Measurements from ENCODE around the gene ARID4B. TPM values are rescaled to one million over a fixed set of nuclear protein-coding genes. Genes with fewer than 3 reads are reported as not detected.

The ARID4B gene
- total RNA-seq, 1 experiment from 2014 or later = 28.3 TPM

DNA sequence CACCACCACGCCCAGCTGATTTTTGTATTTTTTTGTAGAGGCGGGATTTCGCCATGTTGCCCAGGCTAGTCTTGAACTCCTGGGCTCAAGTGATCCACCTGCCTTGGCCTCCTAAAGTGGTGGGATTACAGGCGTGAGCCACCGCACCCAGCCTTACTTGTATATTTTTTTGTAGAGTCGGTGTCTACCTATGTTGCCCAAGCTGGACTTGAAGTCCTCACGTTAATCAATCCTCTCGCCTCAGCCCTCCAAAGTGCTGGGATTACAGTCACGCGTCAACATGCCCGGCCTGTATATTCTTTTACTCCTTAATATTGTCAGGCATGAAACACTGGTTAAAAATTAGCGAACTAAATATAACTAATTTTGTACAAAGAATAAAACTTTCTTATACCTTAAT is 193.8 kb downstream of the ARID4B start:
- Histone ChIP-seq H4K20me1 (ENCODE audit: insufficient read depth) (no peaks in the 10 kb centered on the region), H3K4me1 (ENCODE audit: control insufficient read depth in 1 of 2, insufficient read depth in 2 of 2, low read length in 2 of 2) (peaks cover 2% of the 10 kb centered on the region in 2 experiments; a peak in 3 of 4 replicates), H3K36me3 (ENCODE audit: control insufficient read depth in 1 of 2, insufficient read depth in 2 of 2, low read length in 2 of 2) (peaks cover 26 to 33% of the 10 kb centered on the region in 2 experiments), H2AFZ (ENCODE audit: low read depth, low read length, poor library complexity, severe bottlenecking) (no peak overlapping the region), H3K27ac (ENCODE audit: low read depth, low read length) (no peak overlapping the region), H3K9me2 (ENCODE audit: insufficient read depth) (no peaks in the 10 kb centered on the region), H3K9me3 (ENCODE audit: control insufficient read depth in 1 of 2, insufficient read depth in 1 of 2, low read depth in 1 of 2, low read length in 2 of 2) (no peaks in the 10 kb centered on the region), H3K9ac (ENCODE audit: low read length) (no peak overlapping the region), H3K27me3 (ENCODE audit: insufficient read depth, low read length) (no peaks in the 10 kb centered on the region), H3K4me3 (replicated peaks in 1 of 2; ENCODE audit: low read depth in 1 of 2, low read length in 2 of 2) (no peak overlapping the region), H3K4me2 (ENCODE audit: low read length) (no peak overlapping the region), H3K79me2 (ENCODE audit: insufficient read depth, low read length) (no peaks in the 10 kb centered on the region; the same call in 1 of the 2 replicates)
- TF ChIP-seq CEBPB (IDR thresholded peaks at IDR 0.05; ENCODE audit: low read depth) (no peak), FOSL1 (IDR thresholded peaks at IDR 0.05; ENCODE audit: low read depth) (no peak), YY1 (IDR thresholded peaks at IDR 0.05; ENCODE audit: extremely low read depth, insufficient replicate concordance, low read depth, low read length) (no peak), SIN3A (IDR thresholded peaks at IDR 0.05; ENCODE audit: low read depth) (no peak), SRF (IDR thresholded peaks at IDR 0.05; ENCODE audit: low read depth) (no peak), SP1 (IDR thresholded peaks at IDR 0.05; ENCODE audit: low read depth) (no peak), ZNF274 (IDR thresholded peaks at IDR 0.05; ENCODE audit: low read depth, low read length) (no peak), EGR1 (IDR thresholded peaks at IDR 0.05; ENCODE audit: low read depth) (no peak), TCF7L2 (IDR thresholded peaks at IDR 0.05; ENCODE audit: borderline replicate concordance, extremely low read depth, insufficient read depth, insufficient read length) (no peak)
- TF ChIP-seq, protein P1, sequence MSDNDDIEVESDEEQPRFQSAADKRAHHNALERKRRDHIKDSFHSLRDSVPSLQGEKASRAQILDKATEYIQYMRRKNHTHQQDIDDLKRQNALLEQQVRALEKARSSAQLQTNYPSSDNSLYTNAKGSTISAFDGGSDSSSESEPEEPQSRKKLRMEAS (IDR thresholded peaks at IDR 0.05) = no peak
- TF ChIP-seq, protein P2, sequence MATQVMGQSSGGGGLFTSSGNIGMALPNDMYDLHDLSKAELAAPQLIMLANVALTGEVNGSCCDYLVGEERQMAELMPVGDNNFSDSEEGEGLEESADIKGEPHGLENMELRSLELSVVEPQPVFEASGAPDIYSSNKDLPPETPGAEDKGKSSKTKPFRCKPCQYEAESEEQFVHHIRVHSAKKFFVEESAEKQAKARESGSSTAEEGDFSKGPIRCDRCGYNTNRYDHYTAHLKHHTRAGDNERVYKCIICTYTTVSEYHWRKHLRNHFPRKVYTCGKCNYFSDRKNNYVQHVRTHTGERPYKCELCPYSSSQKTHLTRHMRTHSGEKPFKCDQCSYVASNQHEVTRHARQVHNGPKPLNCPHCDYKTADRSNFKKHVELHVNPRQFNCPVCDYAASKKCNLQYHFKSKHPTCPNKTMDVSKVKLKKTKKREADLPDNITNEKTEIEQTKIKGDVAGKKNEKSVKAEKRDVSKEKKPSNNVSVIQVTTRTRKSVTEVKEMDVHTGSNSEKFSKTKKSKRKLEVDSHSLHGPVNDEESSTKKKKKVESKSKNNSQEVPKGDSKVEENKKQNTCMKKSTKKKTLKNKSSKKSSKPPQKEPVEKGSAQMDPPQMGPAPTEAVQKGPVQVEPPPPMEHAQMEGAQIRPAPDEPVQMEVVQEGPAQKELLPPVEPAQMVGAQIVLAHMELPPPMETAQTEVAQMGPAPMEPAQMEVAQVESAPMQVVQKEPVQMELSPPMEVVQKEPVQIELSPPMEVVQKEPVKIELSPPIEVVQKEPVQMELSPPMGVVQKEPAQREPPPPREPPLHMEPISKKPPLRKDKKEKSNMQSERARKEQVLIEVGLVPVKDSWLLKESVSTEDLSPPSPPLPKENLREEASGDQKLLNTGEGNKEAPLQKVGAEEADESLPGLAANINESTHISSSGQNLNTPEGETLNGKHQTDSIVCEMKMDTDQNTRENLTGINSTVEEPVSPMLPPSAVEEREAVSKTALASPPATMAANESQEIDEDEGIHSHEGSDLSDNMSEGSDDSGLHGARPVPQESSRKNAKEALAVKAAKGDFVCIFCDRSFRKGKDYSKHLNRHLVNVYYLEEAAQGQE (IDR thresholded peaks at IDR 0.05; ENCODE audit: low read depth) = no peak
- TF ChIP-seq, protein P3, sequence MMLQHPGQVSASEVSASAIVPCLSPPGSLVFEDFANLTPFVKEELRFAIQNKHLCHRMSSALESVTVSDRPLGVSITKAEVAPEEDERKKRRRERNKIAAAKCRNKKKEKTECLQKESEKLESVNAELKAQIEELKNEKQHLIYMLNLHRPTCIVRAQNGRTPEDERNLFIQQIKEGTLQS (IDR thresholded peaks at IDR 0.05) = no peak
- RAD21 ChIA-PET (ENCODE audit: low non-redundant PET in 1 of 2, low total read pairs in 2 of 2, uncharacterized antibody in 2 of 2, unreplicated experiment in 2 of 2) = no interaction called here
- no TSS peak for BruUV-seq (replicated peaks)
- POLR2A ChIA-PET = no interaction called here
- no peak for ATAC-seq
- intact Hi-C loops (cut with micrococcal nuclease) = no loop called here
- CTCF ChIA-PET = no interaction called here
- no peak for DNase-seq (ENCODE audit: low read depth, low spot score)
